ENCODE measurements around the gene MYRIP. TPM values are rescaled to one million over a fixed set of nuclear protein-coding genes. Genes with fewer than 3 reads are reported as not detected.

The MYRIP gene
- total and polyA plus RNA-seq, 2 experiments from 2014 or later, result 0.36 to 0.60 TPM

- Histone ChIP-seq H3K27ac (no peak overlapping the region), H3K27me3 (no peaks in the 10 kb centered on the region), H3K9me3 (ENCODE audit: low read depth) (no peaks in the 10 kb centered on the region), H3K4me3 (no peak overlapping the region), H3K4me1 (ENCODE audit: low read depth) (no peaks in the 10 kb centered on the region), H3K36me3 (no peaks in the 10 kb centered on the region)
- DNase-seq (ENCODE audit: low read depth in 1 of 2, low spot score in 1 of 2), result no peak
- no peak for TF ChIP-seq CTCF (IDR thresholded peaks at IDR 0.05; ENCODE audit: low read depth, low read length)
Measured at GRCh38 chr3:39936848-39937247, 127.4 kb downstream of the MYRIP start.

- H3K36me3 ChIP-seq, result no peaks in the 10 kb centered on the region
- no peak overlapping the region for H3K4me3 ChIP-seq
- H3K9me3 ChIP-seq (ENCODE audit: low read depth), result no peaks in the 10 kb centered on the region
- no peak overlapping the region for H3K27ac ChIP-seq
- no peaks in the 10 kb centered on the region for H3K4me1 ChIP-seq (ENCODE audit: low read depth)
- no peak for TF ChIP-seq CTCF (IDR thresholded peaks at IDR 0.05; ENCODE audit: low read depth, low read length)
- no peaks in the 10 kb centered on the region for H3K27me3 ChIP-seq
- no peak for DNase-seq (ENCODE audit: low read depth in 1 of 2, low spot score in 1 of 2)
Measured at GRCh38 chr3:39937315-39937714, 127.9 kb downstream of the MYRIP start.

DNA sequence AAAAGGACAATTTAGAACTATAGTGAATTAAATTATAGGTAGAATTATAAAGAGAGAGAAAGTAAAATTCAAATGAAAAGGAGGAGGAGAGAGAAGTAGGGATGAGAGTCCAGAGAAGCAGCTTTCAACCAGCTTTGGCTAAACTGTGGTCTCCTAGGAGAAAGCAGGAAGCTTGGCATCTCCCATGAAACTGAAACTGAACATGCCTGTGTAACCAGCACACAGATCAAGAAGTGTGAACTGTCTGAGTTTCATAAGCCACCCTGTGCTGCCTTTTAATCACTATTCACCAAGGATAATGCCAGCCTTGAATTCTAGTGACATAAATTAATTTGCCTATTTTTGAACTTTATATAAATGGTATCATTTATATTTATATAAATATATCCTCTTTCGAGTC is 128.5 kb downstream of the MYRIP start:
- H3K4me1 ChIP-seq (ENCODE audit: low read depth), result no peaks in the 10 kb centered on the region
- H3K36me3 ChIP-seq, result no peaks in the 10 kb centered on the region
- no peak for DNase-seq (ENCODE audit: low read depth in 1 of 2, low spot score in 1 of 2)
- no peak overlapping the region for H3K27ac ChIP-seq
- no peaks in the 10 kb centered on the region for H3K9me3 ChIP-seq (ENCODE audit: low read depth)
- no peaks in the 10 kb centered on the region for H3K27me3 ChIP-seq
- TF ChIP-seq CTCF (IDR thresholded peaks at IDR 0.05; ENCODE audit: low read depth, low read length), result no peak
- no peak overlapping the region for H3K4me3 ChIP-seq

DNA sequence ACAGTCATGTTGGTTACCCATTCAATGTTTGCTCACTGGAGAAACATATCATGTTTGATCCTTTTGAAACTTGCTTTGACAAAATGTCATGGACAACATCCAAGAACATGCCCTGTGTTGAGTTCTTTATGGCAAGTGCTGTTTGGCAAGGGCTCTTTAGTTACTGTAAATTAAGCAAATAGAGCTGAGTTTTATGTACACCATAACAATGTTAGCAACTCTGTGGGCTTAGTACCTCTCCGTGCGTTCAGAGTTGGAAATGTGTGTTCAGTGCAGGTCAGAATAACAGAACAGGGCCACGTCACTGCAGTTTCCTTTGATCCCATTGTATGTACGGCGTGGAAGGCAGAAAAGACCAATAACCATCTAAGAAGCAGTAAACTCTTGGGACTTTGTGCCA is 132.5 kb downstream of the MYRIP start:
- Histone ChIP-seq H3K9me3 (ENCODE audit: low read depth) (no peaks in the 10 kb centered on the region), H3K4me1 (ENCODE audit: low read depth) (no peaks in the 10 kb centered on the region), H3K36me3 (no peaks in the 10 kb centered on the region), H3K4me3 (no peak overlapping the region), H3K27ac (no peak overlapping the region), H3K27me3 (no peaks in the 10 kb centered on the region)
- no peak for TF ChIP-seq CTCF (IDR thresholded peaks at IDR 0.05; ENCODE audit: low read depth, low read length)
- DNase-seq (ENCODE audit: low read depth in 1 of 2, low spot score in 1 of 2), result no peak

GRCh38 chr3:39960515-39961191 is 151.2 kb downstream of the MYRIP start:
- no peaks in the 10 kb centered on the region for H3K36me3 ChIP-seq
- H3K4me1 ChIP-seq (ENCODE audit: low read depth), result no peaks in the 10 kb centered on the region
- H3K27me3 ChIP-seq, result no peaks in the 10 kb centered on the region
- TF ChIP-seq CTCF (IDR thresholded peaks at IDR 0.05; ENCODE audit: low read depth, low read length), result no peak
- H3K27ac ChIP-seq, result no peak overlapping the region
- H3K4me3 ChIP-seq, result no peak overlapping the region
- no peaks in the 10 kb centered on the region for H3K9me3 ChIP-seq (ENCODE audit: low read depth)
- DNase-seq (ENCODE audit: low read depth in 1 of 2, low spot score in 1 of 2), result peak in 1 of 2 donors; percentile 67
